ENCODE measurements around the gene PSMD11.

DNA sequence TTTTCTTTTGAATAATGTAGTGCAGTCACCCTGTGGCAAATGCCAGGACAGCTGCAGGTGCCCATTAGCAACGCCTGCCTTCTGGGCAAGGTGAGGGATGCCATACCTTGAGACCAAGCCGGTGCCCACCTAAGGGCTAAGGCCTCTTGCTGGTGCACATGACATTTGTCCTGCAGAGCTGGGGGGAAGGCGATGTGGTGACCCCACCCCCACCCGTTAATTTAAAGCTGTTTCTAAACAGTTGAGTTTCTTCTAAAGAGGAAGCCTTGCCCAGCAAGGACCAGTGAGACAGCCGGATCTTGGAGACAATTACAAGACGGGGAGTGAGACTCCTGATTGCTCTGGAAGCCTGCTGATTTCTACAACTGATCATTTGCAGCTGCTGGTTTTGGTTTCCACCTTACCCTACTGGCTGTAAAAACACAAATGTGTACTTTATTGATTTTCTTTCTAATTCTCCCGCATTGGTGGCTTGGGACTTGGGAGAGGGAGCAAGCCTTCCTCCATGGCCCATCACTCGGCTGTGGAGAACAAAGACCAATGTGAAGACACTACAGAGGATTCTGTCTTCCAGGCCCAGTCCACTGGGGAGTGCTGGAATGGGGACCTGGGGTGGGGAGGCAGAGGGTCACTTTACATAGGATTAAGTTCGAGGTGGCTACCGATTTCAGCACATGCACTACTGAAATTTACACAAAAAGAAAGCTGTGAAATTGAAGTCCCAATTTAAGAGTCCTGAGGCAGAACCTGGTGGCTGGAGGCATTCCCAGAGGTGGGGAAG is 45.2 kb downstream of the PSMD11 start:
- TF ChIP-seq, protein P1, sequence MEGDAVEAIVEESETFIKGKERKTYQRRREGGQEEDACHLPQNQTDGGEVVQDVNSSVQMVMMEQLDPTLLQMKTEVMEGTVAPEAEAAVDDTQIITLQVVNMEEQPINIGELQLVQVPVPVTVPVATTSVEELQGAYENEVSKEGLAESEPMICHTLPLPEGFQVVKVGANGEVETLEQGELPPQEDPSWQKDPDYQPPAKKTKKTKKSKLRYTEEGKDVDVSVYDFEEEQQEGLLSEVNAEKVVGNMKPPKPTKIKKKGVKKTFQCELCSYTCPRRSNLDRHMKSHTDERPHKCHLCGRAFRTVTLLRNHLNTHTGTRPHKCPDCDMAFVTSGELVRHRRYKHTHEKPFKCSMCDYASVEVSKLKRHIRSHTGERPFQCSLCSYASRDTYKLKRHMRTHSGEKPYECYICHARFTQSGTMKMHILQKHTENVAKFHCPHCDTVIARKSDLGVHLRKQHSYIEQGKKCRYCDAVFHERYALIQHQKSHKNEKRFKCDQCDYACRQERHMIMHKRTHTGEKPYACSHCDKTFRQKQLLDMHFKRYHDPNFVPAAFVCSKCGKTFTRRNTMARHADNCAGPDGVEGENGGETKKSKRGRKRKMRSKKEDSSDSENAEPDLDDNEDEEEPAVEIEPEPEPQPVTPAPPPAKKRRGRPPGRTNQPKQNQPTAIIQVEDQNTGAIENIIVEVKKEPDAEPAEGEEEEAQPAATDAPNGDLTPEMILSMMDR (optimal IDR thresholded peaks at IDR 0.05 in 1 of 3, IDR thresholded peaks at IDR 0.05 in 1 of 3, conservative IDR thresholded peaks at IDR 0.05 in 1 of 3; ENCODE audit: extremely low read depth in 1 of 3, insufficient read depth in 2 of 3, low read length in 3 of 3): no peak
- no peak for TF ChIP-seq EZH2 (IDR thresholded peaks at IDR 0.05; ENCODE audit: low read length)
